Right ventricle myocardium inferior (tissue), 1 donor: ENCODE data around the gene ACSL4. TPM values are rescaled to one million over a fixed set of nuclear protein-coding genes. Genes with fewer than 3 reads are reported as not detected.
"Not testable (repeated sequence)": the region's sequence is repeated elsewhere in the genome, so short reads cannot be mapped to it uniquely, and the experiment has no call there.

Experiments used
- ATAC-seq: fragments of 200-7000 bp; cut with Tn5 transposase; one replicate; pipeline ENCODE4 v1.9.1; 2020; ENCODE audit warnings: mild to moderate bottlenecking, moderate library complexity
- DNase-seq: peaks from one replicate; pipeline ENCODE4 v3.0.0; 2021; ENCODE audit errors: missing footprints
- intact Hi-C: fragments of 100-400 bp; cut with DNase I; formaldehyde crosslinking; loops from one replicate; pipeline ENCODE4 v1.11.0; 2022
- total RNA-seq: library from RNA; stranded (reverse); fragmentation: NEBNext Ultra II Directional; extraction: Animal tissue kit (Norgen Biotek cat#: 25700); gene quantifications from one replicate; pipeline ENCODE4 v1.2.1, GENCODE V29; 2021
- donor health status: DM: no; HTN: yes; CAD: no; lungs with severe emphysema.

ACSL4 gene
- total RNA-seq, 1 donor from 2014 or later, result 30.6 TPM

GRCh38 chrX:109687903-109688302 lies 45.2 kb downstream of the ACSL4 start:
- DNase-seq (no peak), ATAC-seq (no peak)
- intact Hi-C loops, result no loop called here

GRCh38 chrX:109685656-109686078 lies 47.4 kb downstream of the ACSL4 start:
- no peak for ATAC-seq

GRCh38 chrX:109684136-109684535 lies 48.9 kb downstream of the ACSL4 start:
- no peak for DNase-seq
- ATAC-seq, result no peak
- intact Hi-C loops, result no loop called here

More at GRCh38 chrX:109685656-109686078, 47.4 kb downstream of the ACSL4 start:
- intact Hi-C loops, result no loop called here
- no peak for DNase-seq

GRCh38 chrX:109681475-109682081 lies 51.5 kb downstream of the ACSL4 start:
- ATAC-seq (no peak), DNase-seq (no peak)
- intact Hi-C loops, result no loop called here

- no peak for ATAC-seq
- intact Hi-C loops, result no loop called here
- no peak for DNase-seq
Measured at GRCh38 chrX:109679820-109680219, 53.2 kb downstream of the ACSL4 start.

GRCh38 chrX:109672239-109672638 lies 60.8 kb downstream of the ACSL4 start:
- DNase-seq, result no peak
- intact Hi-C loops, result no loop called here
- ATAC-seq, result peak; percentile 57

GRCh38 chrX:109671170-109671569 lies 61.9 kb downstream of the ACSL4 start:
- intact Hi-C loops, DNase-seq, ATAC-seq: not testable (repeated sequence)

GRCh38 chrX:109667986-109668385 lies 65.1 kb downstream of the ACSL4 start:
- intact Hi-C loops, result no loop called here
- no peak for DNase-seq
- no peak for ATAC-seq

- ATAC-seq (no peak), DNase-seq (no peak)
- intact Hi-C loops, result no loop called here
Measured at GRCh38 chrX:109660435-109661143, 72.5 kb downstream of the ACSL4 start.

GRCh38 chrX:109658391-109658790 lies 74.7 kb downstream of the ACSL4 start:
- ATAC-seq (no peak), DNase-seq (no peak)
- intact Hi-C loops, result no loop called here

- ATAC-seq, DNase-seq, intact Hi-C loops: not testable (repeated sequence)
Measured at GRCh38 chrX:109657364-109657763, 75.7 kb downstream of the ACSL4 start.

GRCh38 chrX:109656774-109657173 lies 76.3 kb downstream of the ACSL4 start:
- no peak for ATAC-seq
- no peak for DNase-seq
- intact Hi-C loops, result no loop called here

GRCh38 chrX:109655502-109656201 lies 77.4 kb downstream of the ACSL4 start:
- intact Hi-C loops, result no loop called here
- ATAC-seq (no peak), DNase-seq (no peak)

- ATAC-seq (no peak), DNase-seq (no peak)
- intact Hi-C loops, result no loop called here
Measured at GRCh38 chrX:109654516-109655109, 78.4 kb downstream of the ACSL4 start.

- intact Hi-C loops, ATAC-seq, DNase-seq: not testable (repeated sequence)
Measured at GRCh38 chrX:109644671-109645070, 88.4 kb downstream of the ACSL4 start.

GRCh38 chrX:109643687-109644086 lies 89.4 kb downstream of the ACSL4 start:
- no peak for DNase-seq
- no peak for ATAC-seq
- intact Hi-C loops, result no loop called here

GRCh38 chrX:109638158-109638557 lies 94.9 kb downstream of the ACSL4 start:
- no peak for DNase-seq
- no peak for ATAC-seq
- intact Hi-C loops, result no loop called here

- DNase-seq, ATAC-seq, intact Hi-C loops: not testable (repeated sequence)
Measured at GRCh38 chrX:109637477-109637876, 95.6 kb downstream of the ACSL4 start.

- DNase-seq (no peak), ATAC-seq (no peak)
- intact Hi-C loops, result loop anchor here (2.0 kb wide), 1 partner anchor 150 kb away; no protein-coding TSS in a partner anchor
Measured at GRCh38 chrX:109635146-109635545, 97.9 kb downstream of the ACSL4 start.
